Measurements from ENCODE around the gene LYAR. TPM values are rescaled to one million over a fixed set of nuclear protein-coding genes. Genes with fewer than 3 reads are reported as not detected.
"Not testable (repeated sequence)": the region's sequence is repeated elsewhere in the genome, so short reads cannot be mapped to it uniquely, and the experiment has no call there.

LYAR gene
- total and polyA plus RNA-seq, 4 donors = 3.9 to 5.0 (median 4.6) TPM

DNA sequence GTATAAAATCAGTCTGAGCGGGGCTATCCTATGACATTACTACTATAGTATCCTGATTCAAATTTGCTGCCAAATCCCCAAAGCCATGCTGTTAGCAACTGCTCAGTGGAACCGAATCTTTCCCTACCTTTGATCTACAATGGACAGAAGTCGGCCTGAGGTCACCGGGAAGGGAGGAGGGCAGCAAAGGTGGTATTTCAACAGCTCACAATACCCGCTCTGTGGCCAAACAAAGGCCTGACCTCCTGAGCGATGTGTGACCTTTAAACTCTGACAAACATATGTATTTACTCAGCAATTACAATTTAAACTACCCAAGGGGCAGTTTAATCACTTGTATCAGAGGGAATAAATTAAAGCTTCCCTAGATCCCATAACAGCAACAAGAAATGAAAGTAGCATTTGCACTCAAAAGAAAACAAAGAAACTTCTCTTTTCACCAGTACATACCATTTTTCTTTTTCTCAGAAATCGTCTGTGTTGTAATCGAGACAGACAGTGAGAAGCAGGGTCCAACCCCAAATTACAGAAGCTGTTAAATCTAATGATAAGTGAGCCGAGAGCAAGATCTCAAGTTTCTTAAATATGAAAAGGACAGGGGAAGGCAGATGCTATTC lies 30.4 kb downstream of the LYAR start (continued):
- TF ChIP-seq REST (IDR thresholded peaks at IDR 0.05) (peak; percentile 84), YY1 (IDR thresholded peaks at IDR 0.05) (peak; percentile 72), ZBTB33 (IDR thresholded peaks at IDR 0.05) (peak; percentile 79), FOXA1 (IDR thresholded peaks at IDR 0.05) (peak; percentile 85)
- TF ChIP-seq, protein P1, sequence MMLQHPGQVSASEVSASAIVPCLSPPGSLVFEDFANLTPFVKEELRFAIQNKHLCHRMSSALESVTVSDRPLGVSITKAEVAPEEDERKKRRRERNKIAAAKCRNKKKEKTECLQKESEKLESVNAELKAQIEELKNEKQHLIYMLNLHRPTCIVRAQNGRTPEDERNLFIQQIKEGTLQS (IDR thresholded peaks at IDR 0.05) = peak; percentile 14

DNA sequence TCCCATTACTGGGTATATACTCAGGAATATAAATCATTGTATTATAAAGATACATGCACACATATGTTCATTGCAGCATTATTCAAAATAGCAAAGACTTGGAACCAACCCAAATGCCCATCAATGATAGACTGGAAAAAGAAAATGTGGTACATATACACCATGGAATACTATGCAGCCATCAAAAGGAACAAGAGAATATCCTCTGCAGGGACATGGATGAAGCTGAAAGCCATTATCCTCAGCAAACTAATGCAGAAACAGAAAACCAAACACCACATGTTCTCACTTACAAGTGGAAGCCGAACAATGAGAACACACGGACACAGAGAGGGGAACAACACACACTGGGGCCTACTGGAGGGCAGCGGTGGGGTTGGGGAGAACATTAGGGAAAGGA lies 32.2 kb downstream of the LYAR start:
- peaks cover 6 to 45% (median 33%) of the 10 kb centered on the region in 4 donors for H3K4me1 ChIP-seq (ENCODE audit: control insufficient read depth in 4 of 4, insufficient read depth in 4 of 4, low read length in 3 of 4)
- H3K9ac ChIP-seq (ENCODE audit: low read depth in 1 of 2, low read length in 2 of 2); H3K9me3 ChIP-seq (ENCODE audit: control insufficient read depth in 4 of 4, low read length in 3 of 4); DNase-seq (ENCODE audit: low spot score); H3K4me3 ChIP-seq (ENCODE audit: low read depth in 1 of 3, low read length in 3 of 3); H3K27me3 ChIP-seq (ENCODE audit: control insufficient read depth in 4 of 4, insufficient read depth in 4 of 4, low read length in 3 of 4); H3K36me3 ChIP-seq (ENCODE audit: control insufficient read depth in 4 of 4, insufficient read depth in 3 of 4, low read depth in 1 of 4, low read length in 3 of 4); H3K27ac ChIP-seq (ENCODE audit: low read depth in 1 of 2, low read length in 2 of 2): not testable (repeated sequence)
- 82% methylated on average over 3 of the region's 3 CpGs for WGBS

DNA sequence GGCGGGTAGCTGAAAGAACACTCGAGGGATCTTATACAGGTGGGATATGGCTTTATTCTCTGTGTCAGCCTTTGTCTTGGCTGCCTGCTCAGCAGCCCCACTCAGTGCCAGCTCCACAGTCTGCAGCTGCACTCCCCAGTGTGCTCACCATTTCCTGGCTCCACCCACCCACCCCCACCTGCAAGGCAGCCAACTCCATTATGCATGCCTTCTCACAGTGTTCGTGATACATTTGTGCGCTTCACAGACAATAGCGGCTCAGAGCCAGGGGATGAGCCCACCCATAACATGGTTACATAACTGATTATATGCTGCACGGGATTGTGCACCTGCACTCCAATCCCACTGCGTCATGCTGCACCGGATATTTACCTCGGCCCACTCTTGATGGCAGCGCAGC lies 33.2 kb downstream of the LYAR start:
- Histone ChIP-seq H3K4me1 (ENCODE audit: control insufficient read depth in 4 of 4, insufficient read depth in 4 of 4, low read length in 3 of 4) (peaks cover 6 to 45% (median 33%) of the 10 kb centered on the region in 4 donors), H3K27me3 (ENCODE audit: control insufficient read depth in 4 of 4, insufficient read depth in 4 of 4, low read length in 3 of 4) (no peaks in the 10 kb centered on the region), H3K9me3 (ENCODE audit: control insufficient read depth in 4 of 4, low read length in 3 of 4) (no peaks in the 10 kb centered on the region), H3K27ac (ENCODE audit: low read depth in 1 of 2, low read length in 2 of 2) (no peak overlapping the region), H3K36me3 (ENCODE audit: control insufficient read depth in 4 of 4, insufficient read depth in 3 of 4, low read depth in 1 of 4, low read length in 3 of 4) (peaks cover 0 to 3% (median 0%) of the 10 kb centered on the region in 4 donors), H3K4me3 (ENCODE audit: low read depth in 1 of 3, low read length in 3 of 3) (no peak overlapping the region), H3K9ac (ENCODE audit: low read depth in 1 of 2, low read length in 2 of 2) (no peak overlapping the region)
- 83% methylated on average over 10 of the region's 10 CpGs for WGBS
- DNase-seq (ENCODE audit: low spot score) = no peak
- no peak for TF ChIP-seq NR2F2 (IDR thresholded peaks at IDR 0.05)

- H3K27me3 ChIP-seq (ENCODE audit: control insufficient read depth in 4 of 4, insufficient read depth in 4 of 4, low read length in 3 of 4) = no peaks in the 10 kb centered on the region
- H3K9me3 ChIP-seq (ENCODE audit: control insufficient read depth in 4 of 4, low read length in 3 of 4) = no peaks in the 10 kb centered on the region
- TF ChIP-seq RXRA (IDR thresholded peaks at IDR 0.05) = peak in 1 of 2 donors; percentile 48
- TF ChIP-seq SP1 (IDR thresholded peaks at IDR 0.05) = no peak
- TF ChIP-seq, protein P1 (IDR thresholded peaks at IDR 0.05) = no peak
- TF ChIP-seq HNF4A (conservative IDR thresholded peaks at IDR 0.05) = peak; percentile 27 to 41
- TF ChIP-seq YY1 (IDR thresholded peaks at IDR 0.05) = peak; percentile 77
- no peak for DNase-seq (ENCODE audit: low spot score)
- H3K36me3 ChIP-seq (ENCODE audit: control insufficient read depth in 4 of 4, insufficient read depth in 3 of 4, low read depth in 1 of 4, low read length in 3 of 4) = no peaks in the 10 kb centered on the region
- no peak overlapping the region for H3K4me3 ChIP-seq (ENCODE audit: low read depth in 1 of 3, low read length in 3 of 3)
- H3K27ac ChIP-seq (ENCODE audit: low read depth in 1 of 2, low read length in 2 of 2) = no peak overlapping the region
- no peak overlapping the region for H3K9ac ChIP-seq (ENCODE audit: low read depth in 1 of 2, low read length in 2 of 2)
- H3K4me1 ChIP-seq (ENCODE audit: control insufficient read depth in 4 of 4, insufficient read depth in 4 of 4, low read length in 3 of 4) = peaks cover 6 to 38% (median 28%) of the 10 kb centered on the region in 4 donors
- 39% methylated on average over 6 of the region's 6 CpGs for WGBS
Observed at GRCh38 chr4:4254666-4255065, 35.3 kb downstream of the LYAR start.

All from liver (tissue), 9 donors.